Kidney (tissue), 14 donors: Measurements from ENCODE around the gene MTFP1. TPM values are rescaled to one million over a fixed set of nuclear protein-coding genes. Genes with fewer than 3 reads are reported as not detected.

ENCODE experiments used
- DNase-seq, 5 donors: peaks; one replicate each; pipeline ENCODE4 v3.0.0-alpha.2; 2013 to 2020
- FAIRE-seq: peaks from 2 replicates; lab custom pipeline; 2012; peaks lifted over from hg19 to GRCh38; lab: Jason Lieb, UNC
- H3K27ac ChIP-seq, 2 donors: one replicate each; pipeline ENCODE4 v1.7.0; 2013; ENCODE audit warnings: low read depth in 2 of 2, low read length in 2 of 2, inconsistent platforms in 1 of 2
- H3K27me3 ChIP-seq: one replicate; pipeline ENCODE4 v1.7.1; 2013; ENCODE audit warnings: low read length, inconsistent platforms; ENCODE audit not compliant: control insufficient read depth, insufficient read depth
- H3K36me3 ChIP-seq, 3 donors: one replicate each; pipeline versions ENCODE4 v1.7.0 to v1.7.1; 2013; ENCODE audit warnings: low read length in 3 of 3, control low read depth in 1 of 3, inconsistent platforms in 1 of 3; ENCODE audit not compliant: insufficient read depth in 3 of 3, control insufficient read depth in 2 of 3
- H3K4me1 ChIP-seq, 3 donors: one replicate each; pipeline versions ENCODE4 v1.7.0 to v1.7.1; 2013; ENCODE audit warnings: low read length in 3 of 3, inconsistent platforms in 1 of 3, low read depth in 1 of 3; ENCODE audit not compliant: control insufficient read depth in 2 of 3, insufficient read depth in 2 of 3
- H3K4me3 ChIP-seq, 3 donors: one replicate each; pipeline versions ENCODE4 v1.7.0 to v1.8.1; 2013; ENCODE audit warnings: low read length in 3 of 3, control low read depth in 1 of 3, inconsistent platforms in 1 of 3
- H3K9ac ChIP-seq, 3 donors: one replicate each; pipeline versions ENCODE4 v1.7.0 to v1.7.1; 2013; ENCODE audit warnings: low read length in 3 of 3, control low read depth in 1 of 3, inconsistent platforms in 1 of 3
- H3K9me3 ChIP-seq, 3 donors: one replicate each; pipeline versions ENCODE4 v1.7.0 to v1.7.1; 2013; ENCODE audit warnings: low read length in 3 of 3, control low read depth in 1 of 3, inconsistent platforms in 1 of 3; ENCODE audit not compliant: control insufficient read depth in 2 of 3, insufficient read depth in 1 of 3
- intact Hi-C: fragments of 100-400 bp; cut with DNase I; formaldehyde crosslinking; loops from one replicate; pipeline ENCODE4 v1.11.1; 2022
- polyA plus RNA-seq: library from polyadenylated mRNA; stranded (reverse); fragments of 350-450 nt; fragmentation: Illumina TruSeq; extraction: RNeasy Lipid Tissue Mini Kit (QIAGEN cat#74804); gene quantifications from one replicate; pipeline ENCODE4 v1.2.3, GENCODE V29; 2014; ENCODE audit warnings: low read depth, low replicate concordance; ENCODE audit not compliant: insufficient read depth
- total RNA-seq: library from RNA; stranded (reverse); fragmentation: NEBNext Ultra II Directional; extraction: Animal tissue kit (Norgen Biotek cat#: 25700); gene quantifications from one replicate; pipeline ENCODE4 v1.2.1, GENCODE V29; 2021
- TF ChIP-seq, protein P1 (sequence below): IDR thresholded peaks from 3 replicates; pipeline ENCODE4 v1.5.1; 2012; ENCODE audit warnings: mild to moderate bottlenecking, moderate library complexity, borderline replicate concordance; ENCODE audit not compliant: insufficient read depth; ENCODE audit errors: extremely low read depth
- donor health status: control.
- donor health status: control.
- donor health status: control.
- donor health status: control.
- donor health status: control.
- donor health status: DM: yes; HTN: yes; CAD: no.
- donor health status: Normal renal cell carcinoma (clear cell type).

MTFP1 gene
- total and polyA plus RNA-seq, 2 donors from 2014 or later = 8.1 to 82.6 TPM

DNA sequence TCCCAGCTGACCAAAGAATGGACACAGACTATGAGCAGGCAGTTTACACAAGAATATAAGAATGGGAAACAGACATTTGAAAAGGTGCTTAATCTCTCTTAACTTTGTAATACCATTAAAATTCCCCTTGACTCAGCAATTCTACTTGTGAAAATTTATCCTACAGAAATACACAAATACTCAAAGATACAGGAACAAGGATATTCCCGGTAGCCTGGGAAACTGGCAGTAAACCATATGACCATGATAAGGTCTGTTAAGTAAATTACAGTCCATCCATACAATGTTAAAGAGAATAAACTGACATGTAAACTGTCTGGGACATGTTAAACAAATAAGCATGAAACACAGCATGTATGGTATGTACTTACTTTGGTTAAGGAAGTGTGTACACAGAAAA, 8.7 kb upstream of the MTFP1 start:
- H3K9me3 ChIP-seq = no peaks in the 10 kb centered on the region
- H3K36me3 ChIP-seq = peaks cover 0 to 26% (median 3%) of the 10 kb centered on the region in 3 donors
- intact Hi-C loops = no loop called here
- DNase-seq = no peak
- no peak overlapping the region for H3K4me3 ChIP-seq
- H3K4me1 ChIP-seq = peaks cover 0 to under 1% (median under 1%) of the 10 kb centered on the region in 3 donors
- no peak overlapping the region for H3K9ac ChIP-seq
- FAIRE-seq = no peak
- no peaks in the 10 kb centered on the region for H3K27me3 ChIP-seq
- no peak overlapping the region for H3K27ac ChIP-seq
- TF ChIP-seq, protein P1, sequence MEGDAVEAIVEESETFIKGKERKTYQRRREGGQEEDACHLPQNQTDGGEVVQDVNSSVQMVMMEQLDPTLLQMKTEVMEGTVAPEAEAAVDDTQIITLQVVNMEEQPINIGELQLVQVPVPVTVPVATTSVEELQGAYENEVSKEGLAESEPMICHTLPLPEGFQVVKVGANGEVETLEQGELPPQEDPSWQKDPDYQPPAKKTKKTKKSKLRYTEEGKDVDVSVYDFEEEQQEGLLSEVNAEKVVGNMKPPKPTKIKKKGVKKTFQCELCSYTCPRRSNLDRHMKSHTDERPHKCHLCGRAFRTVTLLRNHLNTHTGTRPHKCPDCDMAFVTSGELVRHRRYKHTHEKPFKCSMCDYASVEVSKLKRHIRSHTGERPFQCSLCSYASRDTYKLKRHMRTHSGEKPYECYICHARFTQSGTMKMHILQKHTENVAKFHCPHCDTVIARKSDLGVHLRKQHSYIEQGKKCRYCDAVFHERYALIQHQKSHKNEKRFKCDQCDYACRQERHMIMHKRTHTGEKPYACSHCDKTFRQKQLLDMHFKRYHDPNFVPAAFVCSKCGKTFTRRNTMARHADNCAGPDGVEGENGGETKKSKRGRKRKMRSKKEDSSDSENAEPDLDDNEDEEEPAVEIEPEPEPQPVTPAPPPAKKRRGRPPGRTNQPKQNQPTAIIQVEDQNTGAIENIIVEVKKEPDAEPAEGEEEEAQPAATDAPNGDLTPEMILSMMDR = no peak

DNA sequence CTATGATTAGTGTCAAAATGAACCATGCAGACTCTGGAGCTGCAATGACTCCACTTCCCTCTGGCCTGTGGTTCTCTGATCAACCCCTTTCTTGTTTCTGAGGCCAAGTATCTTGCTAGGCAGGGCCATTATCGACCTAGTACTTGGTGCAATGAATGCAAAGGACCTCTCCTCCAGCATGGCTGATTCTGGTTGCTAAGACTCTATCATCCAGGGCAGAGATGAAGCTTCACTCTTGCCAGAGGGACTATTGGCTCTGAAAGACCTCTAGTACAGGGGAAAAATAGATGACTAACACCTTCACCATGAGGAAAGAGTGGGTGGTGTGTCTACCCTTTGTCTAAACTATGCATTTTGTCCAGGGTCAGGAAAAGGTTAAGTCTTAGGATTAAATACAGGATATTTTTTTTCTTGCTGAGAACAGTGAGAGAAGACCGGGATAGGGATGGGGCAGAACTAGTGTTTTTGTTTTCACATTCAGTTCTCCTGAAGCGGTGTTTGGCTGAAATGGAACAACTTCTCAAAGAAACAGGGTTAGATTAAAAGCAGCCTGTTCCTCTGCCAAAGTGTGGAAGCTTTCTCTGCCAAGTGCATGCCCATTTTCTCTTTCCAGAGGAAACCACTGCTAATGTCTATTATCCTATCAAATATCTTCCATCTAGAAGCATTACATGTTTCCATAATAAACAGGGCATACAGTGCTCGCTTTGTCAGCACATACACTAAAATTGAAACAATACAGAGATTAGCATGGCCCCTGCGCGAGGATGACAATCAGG, 5.0 kb upstream of the MTFP1 start:
- Histone ChIP-seq H3K27me3 (no peaks in the 10 kb centered on the region), H3K4me3 (no peak overlapping the region)
- no peak for FAIRE-seq

DNA sequence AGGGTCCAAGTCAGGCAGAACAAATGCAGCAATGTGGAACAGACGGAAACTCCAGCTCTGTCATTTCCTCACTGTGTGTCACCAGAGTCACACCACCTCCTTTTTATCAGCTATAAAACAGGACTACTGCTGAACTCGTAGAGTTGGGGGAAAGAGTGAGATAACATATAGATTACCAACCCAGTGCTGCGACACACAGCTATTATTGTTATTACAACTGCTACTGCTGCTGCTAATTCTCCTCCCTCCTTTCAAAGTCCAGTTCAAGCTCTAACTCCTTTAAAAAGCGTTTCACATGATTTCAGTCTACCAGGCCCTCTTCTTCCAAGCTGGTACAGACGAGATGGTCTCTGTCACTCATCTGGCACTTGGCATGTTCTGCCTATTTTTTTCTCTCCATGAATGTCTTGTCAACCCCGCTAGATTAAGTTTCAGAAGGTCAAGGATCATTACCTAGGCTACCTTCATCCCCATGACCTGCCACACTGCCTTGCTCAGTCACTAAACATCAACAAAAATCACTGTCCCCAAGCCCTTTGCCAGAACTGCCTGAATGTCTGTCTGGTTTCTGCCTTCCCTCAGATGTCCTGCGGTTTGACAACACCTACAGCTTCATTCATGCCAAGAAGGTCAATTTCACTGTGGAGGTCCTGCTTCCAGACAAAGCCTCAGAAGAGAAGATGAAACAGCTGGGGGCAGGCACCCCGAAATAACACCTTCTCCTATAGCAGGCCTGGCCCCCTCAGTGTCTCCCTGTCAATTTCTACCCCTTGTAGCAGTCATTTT, 3.7 kb upstream of the MTFP1 start:
- intact Hi-C loops = no loop called here
- TF ChIP-seq, protein P1 = no peak
- peaks cover 0 to 26% (median 11%) of the 10 kb centered on the region in 3 donors for H3K4me1 ChIP-seq

More for the DNA sequence above, 5.0 kb upstream of the MTFP1 start:
- Histone ChIP-seq H3K4me1 (peaks cover 0 to 17% (median 7%) of the 10 kb centered on the region in 3 donors), H3K27ac (no peak overlapping the region), H3K36me3 (peaks cover 0 to 26% (median 3%) of the 10 kb centered on the region in 3 donors), H3K9ac (no peak overlapping the region), H3K9me3 (no peaks in the 10 kb centered on the region)
- DNase-seq = peak in 1 of 5 donors; percentile 10
- intact Hi-C loops = no loop called here
- TF ChIP-seq, protein P1 = no peak

More for the DNA sequence above, 3.7 kb upstream of the MTFP1 start:
- Histone ChIP-seq H3K9ac (peak overlapping the region in 2 of 3 donors; percentile 18 to 89), H3K36me3 (peaks cover 0 to 13% (median 3%) of the 10 kb centered on the region in 3 donors), H3K9me3 (no peaks in the 10 kb centered on the region), H3K4me3 (peak overlapping the region in 2 of 3 donors; percentile 65 to 92), H3K27ac (peak overlapping the region; percentile 61 to 93), H3K27me3 (no peaks in the 10 kb centered on the region)
- peak in 2 of 5 donors; percentile 4 to 28 for DNase-seq
- FAIRE-seq = no peak
